Activated B cell treated with CpG ODN at 0.5 μM for 24 hours (primary cell): ENCODE data around the gene WDR38. TPM values are rescaled to one million over a fixed set of nuclear protein-coding genes. Genes with fewer than 3 reads are reported as not detected.

Experiments used
- ATAC-seq: fragments of 200-7000 bp; cut with Tn5 transposase; one replicate; pipeline ENCODE4 v1.10.0; 2021; ENCODE audit warnings: low read depth, mild to moderate bottlenecking, moderate library complexity
- CTCF ChIA-PET: fragments of 350-600 bp; sonication (Branson Sonifier 250); formaldehyde crosslinking; loops from one replicate; lab custom pipeline; 2021; ENCODE audit warnings: antibody characterized with exemption; lab: Charles Lee
- POLR2A ChIA-PET: fragments of 350-600 bp; sonication (Branson Sonifier 250); formaldehyde crosslinking; loops from one replicate; lab custom pipeline; 2021; ENCODE audit warnings: antibody characterized with exemption; lab: Charles Lee
- DNase-seq: peaks from one replicate; pipeline ENCODE4 v3.0.0; 2022
- H3K27ac Mint-ChIP-seq: one replicate; pipeline ENCODE4 v1.8.0; 2020; ENCODE audit warnings: mixed read lengths
- H3K27me3 Mint-ChIP-seq: one replicate; pipeline ENCODE4 v1.8.0; 2021; ENCODE audit warnings: mixed read lengths
- H3K36me3 Mint-ChIP-seq: one replicate; pipeline ENCODE4 v1.8.0; 2021; ENCODE audit warnings: low read depth, mixed read lengths
- H3K4me1 Mint-ChIP-seq: one replicate; pipeline ENCODE4 v1.8.0; 2021; ENCODE audit warnings: mixed read lengths
- H3K4me3 Mint-ChIP-seq: one replicate; pipeline ENCODE4 v1.8.0; 2020; ENCODE audit warnings: mild to moderate bottlenecking, mixed read lengths
- H3K9me3 Mint-ChIP-seq: one replicate; pipeline ENCODE4 v1.8.0; 2020; ENCODE audit warnings: mixed read lengths
- intact Hi-C: fragments of 100-400 bp; cut with micrococcal nuclease; formaldehyde crosslinking; loops from one replicate; pipeline ENCODE4 v1.15.1; 2024
- total RNA-seq: library from RNA; stranded (reverse); gene quantifications from 2 replicates; pipeline ENCODE4 v1.2.3, GENCODE V29; 2022
- TF ChIP-seq, protein P1 (sequence below): fragments of 200-600 bp; IDR thresholded peaks from one replicate; pipeline ENCODE4 v1.8.0; 2022; ENCODE audit warnings: antibody characterized with exemption, mild to moderate bottlenecking

Gene WDR38
- total RNA-seq, 1 donor from 2014 or later: not detected

DNA sequence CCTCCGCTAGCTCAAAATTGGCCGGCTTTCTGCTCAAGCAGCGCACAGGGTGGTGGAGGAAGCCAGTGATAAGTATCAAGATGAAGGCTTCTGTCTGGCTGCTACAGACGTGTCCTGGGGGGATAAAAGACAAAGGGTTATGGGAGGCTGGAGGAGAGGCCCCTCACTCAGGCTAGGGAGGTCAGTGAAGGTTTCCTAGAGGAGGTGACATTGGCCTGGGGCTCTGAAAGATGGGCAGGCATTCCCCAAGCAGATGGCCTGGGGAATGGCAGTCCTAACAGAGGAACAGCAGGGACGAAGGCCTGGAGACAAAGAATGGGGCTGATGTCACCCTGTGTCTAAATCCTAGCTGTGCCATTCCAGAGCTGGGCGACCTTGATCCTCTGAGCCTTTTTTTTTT is 44.0 kb upstream of the WDR38 start:
- Mint-ChIP-seq H3K27ac (no peak overlapping the region), H3K36me3 (no peaks in the 10 kb centered on the region), H3K9me3 (no peaks in the 10 kb centered on the region), H3K27me3 (no peaks in the 10 kb centered on the region), H3K4me3 (no peak overlapping the region), H3K4me1 (no peaks in the 10 kb centered on the region)
- DNase-seq (no peak), ATAC-seq (no peak)
- intact Hi-C loops: no loop called here
- TF ChIP-seq, protein P1, sequence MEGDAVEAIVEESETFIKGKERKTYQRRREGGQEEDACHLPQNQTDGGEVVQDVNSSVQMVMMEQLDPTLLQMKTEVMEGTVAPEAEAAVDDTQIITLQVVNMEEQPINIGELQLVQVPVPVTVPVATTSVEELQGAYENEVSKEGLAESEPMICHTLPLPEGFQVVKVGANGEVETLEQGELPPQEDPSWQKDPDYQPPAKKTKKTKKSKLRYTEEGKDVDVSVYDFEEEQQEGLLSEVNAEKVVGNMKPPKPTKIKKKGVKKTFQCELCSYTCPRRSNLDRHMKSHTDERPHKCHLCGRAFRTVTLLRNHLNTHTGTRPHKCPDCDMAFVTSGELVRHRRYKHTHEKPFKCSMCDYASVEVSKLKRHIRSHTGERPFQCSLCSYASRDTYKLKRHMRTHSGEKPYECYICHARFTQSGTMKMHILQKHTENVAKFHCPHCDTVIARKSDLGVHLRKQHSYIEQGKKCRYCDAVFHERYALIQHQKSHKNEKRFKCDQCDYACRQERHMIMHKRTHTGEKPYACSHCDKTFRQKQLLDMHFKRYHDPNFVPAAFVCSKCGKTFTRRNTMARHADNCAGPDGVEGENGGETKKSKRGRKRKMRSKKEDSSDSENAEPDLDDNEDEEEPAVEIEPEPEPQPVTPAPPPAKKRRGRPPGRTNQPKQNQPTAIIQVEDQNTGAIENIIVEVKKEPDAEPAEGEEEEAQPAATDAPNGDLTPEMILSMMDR: no peak
- CTCF ChIA-PET: no interaction called here
- POLR2A ChIA-PET: no interaction called here

DNA sequence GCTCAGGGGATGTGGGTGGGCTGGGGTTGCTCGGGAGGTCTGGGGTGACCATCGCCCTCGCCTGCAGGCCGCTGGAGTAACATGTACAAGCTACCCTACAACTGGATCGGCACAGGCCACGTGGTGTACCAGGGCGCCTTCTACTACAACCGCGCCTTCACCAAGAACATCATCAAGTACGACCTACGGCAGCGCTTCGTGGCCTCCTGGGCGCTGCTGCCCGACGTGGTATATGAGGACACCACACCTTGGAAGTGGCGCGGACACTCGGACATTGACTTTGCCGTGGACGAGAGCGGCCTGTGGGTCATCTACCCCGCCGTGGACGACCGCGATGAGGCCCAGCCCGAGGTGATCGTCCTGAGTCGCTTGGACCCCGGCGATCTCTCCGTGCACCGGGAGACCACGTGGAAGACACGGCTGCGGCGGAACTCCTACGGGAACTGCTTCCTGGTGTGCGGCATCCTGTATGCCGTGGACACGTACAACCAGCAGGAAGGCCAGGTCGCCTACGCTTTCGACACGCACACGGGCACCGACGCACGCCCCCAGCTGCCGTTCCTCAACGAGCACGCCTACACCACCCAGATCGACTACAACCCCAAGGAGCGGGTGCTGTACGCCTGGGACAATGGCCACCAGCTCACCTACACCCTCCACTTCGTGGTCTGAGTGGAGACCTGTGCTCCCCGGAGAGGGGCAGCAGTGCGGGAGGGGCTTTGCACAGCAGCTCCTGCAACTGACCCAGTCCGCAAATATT is 43.3 kb upstream of the WDR38 start:
- POLR2A ChIA-PET: no interaction called here
- CTCF ChIA-PET: no interaction called here
- no peak for ATAC-seq
- Mint-ChIP-seq H3K27ac (no peak overlapping the region), H3K36me3 (no peaks in the 10 kb centered on the region), H3K27me3 (no peaks in the 10 kb centered on the region), H3K4me3 (no peak overlapping the region), H3K9me3 (no peaks in the 10 kb centered on the region), H3K4me1 (no peaks in the 10 kb centered on the region)
- DNase-seq: no peak
- TF ChIP-seq, protein P1: no peak
- intact Hi-C loops: no loop called here

DNA sequence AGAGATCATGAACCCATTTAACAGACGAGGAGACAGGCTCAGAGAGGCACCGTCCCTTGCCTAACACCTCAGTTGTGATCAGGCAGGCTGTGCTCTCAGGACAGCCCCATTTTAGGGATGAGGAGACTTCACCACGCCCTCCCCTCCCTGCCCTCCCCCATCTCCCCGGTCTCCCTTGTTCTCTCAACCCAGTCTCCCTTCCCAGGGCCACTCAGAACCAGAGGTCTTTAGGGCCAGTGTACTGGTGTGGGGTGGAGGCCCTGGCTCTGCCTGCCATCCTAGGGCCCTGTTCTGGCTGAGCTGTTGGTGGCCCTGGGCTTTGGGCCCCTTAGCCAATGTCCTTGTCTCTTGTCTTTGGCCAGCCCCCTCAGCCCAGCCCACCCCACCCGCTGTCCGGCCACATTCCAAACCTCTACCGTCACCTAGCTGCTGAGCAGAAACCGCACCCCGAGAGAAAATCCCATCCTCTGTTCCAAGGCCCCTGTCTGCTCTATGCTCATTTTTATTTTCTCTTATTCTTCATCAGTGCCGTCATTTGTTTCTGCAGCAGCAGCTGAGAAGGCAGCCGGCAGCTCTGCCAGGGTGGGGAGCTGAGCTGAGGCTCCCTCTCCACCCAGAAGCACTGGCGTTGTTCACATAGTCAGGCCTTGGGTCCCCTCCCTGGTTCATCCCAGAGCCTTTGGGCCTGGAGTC is 42.5 kb upstream of the WDR38 start:
- Mint-ChIP-seq H3K9me3 (no peaks in the 10 kb centered on the region), H3K4me3 (no peak overlapping the region), H3K27ac (no peak overlapping the region), H3K27me3 (no peaks in the 10 kb centered on the region), H3K4me1 (no peaks in the 10 kb centered on the region), H3K36me3 (no peaks in the 10 kb centered on the region)
- TF ChIP-seq, protein P1: no peak
- intact Hi-C loops: no loop called here
- ATAC-seq: no peak
- POLR2A ChIA-PET: no interaction called here
- DNase-seq: no peak
- CTCF ChIA-PET: no interaction called here

DNA sequence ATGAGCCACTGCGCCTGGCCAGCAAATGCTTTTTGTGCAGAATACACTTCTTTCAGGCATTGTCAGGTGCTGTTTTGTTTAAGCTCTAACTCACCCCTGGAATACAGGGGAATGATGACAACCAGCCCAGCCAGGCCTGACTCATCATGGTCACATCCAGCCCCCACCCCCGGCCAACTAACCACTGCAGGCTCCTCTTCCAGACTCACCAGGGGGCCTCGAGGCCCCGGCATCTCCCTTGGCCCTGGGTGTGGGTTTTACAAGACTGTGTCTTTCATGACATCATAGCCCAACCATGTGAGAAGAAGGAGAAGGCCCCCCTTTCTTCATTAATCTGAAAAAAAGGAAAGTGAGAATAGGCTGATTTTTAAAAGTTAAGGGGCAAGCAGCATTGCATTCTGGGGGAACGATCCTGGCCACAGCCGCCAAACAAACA is 40.8 kb upstream of the WDR38 start:
- H3K4me1 Mint-ChIP-seq: no peaks in the 10 kb centered on the region
- H3K4me3 Mint-ChIP-seq: no peak overlapping the region
- CTCF ChIA-PET: no interaction called here
- no peaks in the 10 kb centered on the region for H3K27me3 Mint-ChIP-seq
- TF ChIP-seq, protein P1: no peak
- intact Hi-C loops: no loop called here
- no peak for ATAC-seq
- H3K36me3 Mint-ChIP-seq: no peaks in the 10 kb centered on the region
- no peak overlapping the region for H3K27ac Mint-ChIP-seq
- DNase-seq: no peak
- POLR2A ChIA-PET: no interaction called here
- H3K9me3 Mint-ChIP-seq: no peaks in the 10 kb centered on the region

DNA sequence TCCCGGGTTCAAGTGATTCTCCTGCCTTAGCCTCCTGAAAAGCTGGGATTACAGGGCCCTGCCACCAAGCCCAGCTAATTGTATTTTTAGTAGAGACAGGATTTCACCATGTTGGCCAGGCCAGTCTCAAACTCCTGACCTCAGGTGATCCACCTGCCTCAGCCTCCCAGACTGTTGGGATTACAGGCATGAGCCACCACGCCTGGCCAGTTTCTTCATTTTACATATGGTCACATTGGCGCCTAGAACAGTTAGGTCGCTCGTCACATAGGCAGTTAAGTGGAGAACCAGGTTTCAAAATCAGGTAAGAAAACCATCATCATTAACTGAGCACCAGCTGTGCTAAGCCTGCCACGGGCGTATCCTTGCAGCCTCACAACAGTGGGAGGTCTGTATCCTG is 40.2 kb upstream of the WDR38 start:
- Mint-ChIP-seq H3K9me3 (no peaks in the 10 kb centered on the region), H3K4me1 (no peaks in the 10 kb centered on the region), H3K27me3 (no peaks in the 10 kb centered on the region), H3K4me3 (no peak overlapping the region), H3K27ac (no peak overlapping the region), H3K36me3 (no peaks in the 10 kb centered on the region)
- TF ChIP-seq, protein P1: no peak
- ChIA-PET POLR2A (interaction anchor here (0.6 kb wide), 1 partner anchor 9 kb away, joined by 6 read pairs; no protein-coding TSS in a partner anchor), CTCF (no interaction called here)
- intact Hi-C loops: no loop called here
- no peak for DNase-seq
- no peak for ATAC-seq
